Nephron progenitor cell (in vitro differentiated cells): ENCODE measurements around the gene TBC1D22A.

Source experiments
- DNase-seq: peaks from one replicate; pipeline ENCODE4 v3.0.0; 2021
- H3K27ac Mint-ChIP-seq: 2 replicates; pipeline ENCODE4 v1.8.0; 2021; ENCODE audit warnings: mild to moderate bottlenecking, moderate library complexity, mixed read lengths
- H3K27me3 Mint-ChIP-seq: 2 replicates; pipeline ENCODE4 v1.8.0; 2021; ENCODE audit warnings: mild to moderate bottlenecking, low read depth, mixed read lengths; ENCODE audit not compliant: poor library complexity
- H3K36me3 Mint-ChIP-seq: 2 replicates; pipeline ENCODE4 v1.8.0; 2021; ENCODE audit warnings: low read depth, mixed read lengths
- H3K4me1 Mint-ChIP-seq: 2 replicates; pipeline ENCODE4 v1.8.0; 2021; ENCODE audit warnings: mixed read lengths
- H3K4me3 Mint-ChIP-seq: 2 replicates; pipeline ENCODE4 v1.8.0; 2021; ENCODE audit warnings: mild to moderate bottlenecking, moderate library complexity, mixed read lengths
- H3K9me3 Mint-ChIP-seq: 2 replicates; pipeline ENCODE4 v1.8.0; 2021; ENCODE audit warnings: mild to moderate bottlenecking, moderate library complexity, mixed read lengths
- TF ChIP-seq, protein P1 (sequence below): fragments of 200-600 bp; sonication (generic); IDR thresholded peaks from 2 replicates; pipeline ENCODE4 v1.5.0; 2021; ENCODE audit warnings: antibody characterized with exemption

The TBC1D22A gene

DNA sequence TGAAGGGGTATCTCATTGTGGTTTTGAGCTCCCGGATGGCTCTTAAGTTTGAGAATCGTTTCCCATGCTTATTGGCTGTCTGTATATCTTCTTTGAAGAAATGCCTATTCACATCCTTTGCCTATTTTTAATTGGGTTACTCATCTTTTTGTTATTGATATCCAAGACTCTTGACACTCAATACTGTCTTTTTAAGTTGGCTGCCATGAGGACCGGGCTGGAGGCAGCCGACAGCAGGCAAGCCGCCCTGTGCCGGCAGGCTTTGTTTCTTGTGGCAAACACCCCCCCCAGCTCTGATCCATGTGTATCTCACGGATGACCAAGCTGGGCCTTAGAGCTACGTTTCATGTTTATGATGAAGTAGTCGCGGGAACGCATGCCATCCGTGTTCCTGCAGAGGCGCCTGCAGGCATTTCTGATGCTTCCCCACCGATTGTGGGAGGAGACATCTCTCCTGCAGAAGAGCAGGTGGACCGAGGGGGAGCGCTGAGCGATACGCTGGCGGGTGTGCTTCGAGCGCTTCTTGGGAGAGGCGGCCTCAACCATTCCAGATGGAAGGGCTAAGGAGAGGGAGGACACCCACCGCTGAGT, 95.8 kb downstream of the TBC1D22A start:
- DNase-seq: no peak
- H3K36me3 Mint-ChIP-seq: peaks cover 25% of the 10 kb centered on the region
- TF ChIP-seq, protein P1, sequence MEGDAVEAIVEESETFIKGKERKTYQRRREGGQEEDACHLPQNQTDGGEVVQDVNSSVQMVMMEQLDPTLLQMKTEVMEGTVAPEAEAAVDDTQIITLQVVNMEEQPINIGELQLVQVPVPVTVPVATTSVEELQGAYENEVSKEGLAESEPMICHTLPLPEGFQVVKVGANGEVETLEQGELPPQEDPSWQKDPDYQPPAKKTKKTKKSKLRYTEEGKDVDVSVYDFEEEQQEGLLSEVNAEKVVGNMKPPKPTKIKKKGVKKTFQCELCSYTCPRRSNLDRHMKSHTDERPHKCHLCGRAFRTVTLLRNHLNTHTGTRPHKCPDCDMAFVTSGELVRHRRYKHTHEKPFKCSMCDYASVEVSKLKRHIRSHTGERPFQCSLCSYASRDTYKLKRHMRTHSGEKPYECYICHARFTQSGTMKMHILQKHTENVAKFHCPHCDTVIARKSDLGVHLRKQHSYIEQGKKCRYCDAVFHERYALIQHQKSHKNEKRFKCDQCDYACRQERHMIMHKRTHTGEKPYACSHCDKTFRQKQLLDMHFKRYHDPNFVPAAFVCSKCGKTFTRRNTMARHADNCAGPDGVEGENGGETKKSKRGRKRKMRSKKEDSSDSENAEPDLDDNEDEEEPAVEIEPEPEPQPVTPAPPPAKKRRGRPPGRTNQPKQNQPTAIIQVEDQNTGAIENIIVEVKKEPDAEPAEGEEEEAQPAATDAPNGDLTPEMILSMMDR: no peak
- no peaks in the 10 kb centered on the region for H3K27me3 Mint-ChIP-seq
- H3K27ac Mint-ChIP-seq: no peak overlapping the region
- H3K9me3 Mint-ChIP-seq: peaks cover 15% of the 10 kb centered on the region
- H3K4me3 Mint-ChIP-seq: no peak overlapping the region
- peaks cover 28% of the 10 kb centered on the region for H3K4me1 Mint-ChIP-seq

DNA sequence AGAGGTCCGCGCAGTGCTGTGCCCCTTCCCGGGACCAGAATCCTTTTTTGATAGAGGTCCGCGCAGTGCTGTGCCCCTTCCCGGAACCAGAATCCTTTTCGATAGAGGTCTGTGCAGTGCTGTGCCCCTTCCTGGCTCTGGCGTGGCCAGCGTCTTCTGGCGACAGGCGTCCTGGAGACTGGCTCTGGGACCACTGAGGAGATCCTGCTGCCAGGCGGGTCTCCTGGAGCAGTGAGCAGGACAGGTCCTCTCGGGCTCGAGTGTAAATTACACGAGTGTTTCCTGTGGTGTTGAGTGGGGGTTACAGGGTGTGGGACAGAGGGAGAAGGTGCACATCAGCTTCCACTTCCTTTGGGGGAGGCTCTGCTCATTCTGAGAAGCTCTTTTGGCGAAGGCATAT, 98.1 kb downstream of the TBC1D22A start:
- TF ChIP-seq, protein P1: no peak
- Mint-ChIP-seq H3K27ac (no peak overlapping the region), H3K27me3 (no peaks in the 10 kb centered on the region), H3K36me3 (peaks cover 24% of the 10 kb centered on the region), H3K4me1 (peaks cover 7% of the 10 kb centered on the region), H3K9me3 (peaks cover 15% of the 10 kb centered on the region), H3K4me3 (no peak overlapping the region)
- no peak for DNase-seq

DNA sequence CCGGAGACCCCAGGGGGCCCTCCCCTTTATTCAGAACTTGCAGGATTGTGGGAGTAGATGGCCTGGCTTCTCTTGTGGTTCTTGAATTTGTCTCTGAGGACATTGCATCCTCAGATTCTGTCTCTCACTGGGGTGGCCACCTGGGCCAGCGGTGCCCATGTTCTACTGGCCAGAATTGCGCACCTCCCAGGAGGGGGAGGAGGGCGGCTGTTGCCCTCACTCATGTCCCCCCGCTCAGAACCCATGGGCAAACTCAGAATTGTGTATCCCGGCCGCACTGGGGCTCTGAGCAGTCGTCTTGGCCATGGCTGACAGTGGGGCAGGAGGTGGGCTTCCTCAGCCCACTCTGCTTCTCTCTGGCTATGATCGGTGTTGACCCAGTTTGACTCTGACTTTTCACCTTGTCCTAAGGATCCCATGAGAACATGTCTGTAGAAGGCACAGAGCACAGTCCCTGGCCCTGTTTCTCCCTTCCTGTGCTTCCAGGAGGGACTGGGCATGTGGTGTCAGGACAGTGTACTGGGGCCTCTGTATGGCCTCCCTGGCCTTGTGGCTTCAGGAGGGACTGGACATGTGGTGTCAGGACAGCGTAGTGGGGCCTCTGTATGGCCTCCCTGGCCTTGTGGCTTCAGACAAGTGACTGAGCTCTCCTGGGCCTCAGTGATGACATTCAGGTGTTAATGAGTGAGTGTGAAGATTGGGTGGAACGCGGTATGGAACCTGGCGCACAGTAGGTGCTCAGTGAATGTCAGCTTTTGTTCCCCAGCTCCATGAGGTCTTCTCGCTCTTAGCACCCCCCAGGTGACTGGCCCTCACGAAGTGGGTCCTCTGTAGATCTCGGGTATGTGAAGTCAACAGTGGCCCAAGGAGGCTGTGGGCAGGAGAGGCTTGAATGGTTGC, 99.3 kb downstream of the TBC1D22A start:
- H3K27me3 Mint-ChIP-seq: no peaks in the 10 kb centered on the region
- no peak overlapping the region for H3K4me3 Mint-ChIP-seq
- no peaks in the 10 kb centered on the region for H3K4me1 Mint-ChIP-seq
- no peak overlapping the region for H3K27ac Mint-ChIP-seq
- TF ChIP-seq, protein P1: no peak
- peaks cover 36% of the 10 kb centered on the region for H3K36me3 Mint-ChIP-seq
- DNase-seq: no peak
- peaks cover 17% of the 10 kb centered on the region for H3K9me3 Mint-ChIP-seq

DNA sequence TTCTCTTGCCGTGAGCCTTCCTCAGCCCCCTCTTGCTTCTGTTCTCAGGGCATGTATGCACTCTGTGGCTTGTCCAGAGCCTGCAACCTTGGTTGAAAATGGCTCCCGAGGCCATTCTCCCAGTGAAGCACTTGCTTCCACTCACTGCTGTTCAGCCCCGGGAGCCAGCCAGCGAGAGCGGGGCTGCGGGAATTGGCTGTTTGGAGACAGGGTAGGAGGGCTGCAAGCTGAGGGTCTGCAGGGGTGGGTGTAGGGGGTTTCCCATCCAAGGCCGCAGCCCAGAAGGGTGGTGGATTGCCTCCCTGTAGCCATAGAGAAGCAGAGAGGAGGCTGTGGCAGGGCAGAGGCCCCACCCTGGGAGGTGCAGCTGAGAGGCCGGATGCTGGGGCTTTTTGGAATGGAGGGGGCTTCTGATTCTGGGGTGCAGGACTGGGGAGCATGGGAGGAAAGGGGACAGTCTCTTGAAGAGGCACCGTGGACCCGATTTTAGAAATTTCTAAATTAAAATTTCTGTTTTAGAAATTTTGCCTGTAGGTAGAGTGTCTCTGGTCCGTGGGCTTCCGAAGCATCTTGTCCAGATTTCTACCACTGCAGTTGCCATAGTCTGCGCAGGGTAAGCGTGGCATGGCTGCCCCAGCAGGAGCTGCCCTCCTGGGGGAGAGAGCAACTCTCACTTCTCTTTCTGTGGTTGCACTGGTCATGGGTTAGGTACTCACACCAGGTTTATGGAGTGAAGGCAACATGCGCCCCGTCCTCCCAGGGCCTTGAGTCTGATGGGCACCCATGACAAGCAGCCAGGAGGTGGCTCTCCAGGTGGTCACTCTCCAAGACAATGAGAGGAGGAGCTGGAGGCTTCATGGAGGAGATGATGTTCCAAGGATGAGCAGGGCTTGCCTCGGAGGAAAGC, 100.2 kb downstream of the TBC1D22A start:
- Mint-ChIP-seq H3K4me1 (no peaks in the 10 kb centered on the region), H3K4me3 (no peak overlapping the region), H3K27ac (no peak overlapping the region), H3K27me3 (no peaks in the 10 kb centered on the region), H3K36me3 (peaks cover 40% of the 10 kb centered on the region), H3K9me3 (peaks cover 22% of the 10 kb centered on the region)
- TF ChIP-seq, protein P1: no peak
- DNase-seq: no peak

DNA sequence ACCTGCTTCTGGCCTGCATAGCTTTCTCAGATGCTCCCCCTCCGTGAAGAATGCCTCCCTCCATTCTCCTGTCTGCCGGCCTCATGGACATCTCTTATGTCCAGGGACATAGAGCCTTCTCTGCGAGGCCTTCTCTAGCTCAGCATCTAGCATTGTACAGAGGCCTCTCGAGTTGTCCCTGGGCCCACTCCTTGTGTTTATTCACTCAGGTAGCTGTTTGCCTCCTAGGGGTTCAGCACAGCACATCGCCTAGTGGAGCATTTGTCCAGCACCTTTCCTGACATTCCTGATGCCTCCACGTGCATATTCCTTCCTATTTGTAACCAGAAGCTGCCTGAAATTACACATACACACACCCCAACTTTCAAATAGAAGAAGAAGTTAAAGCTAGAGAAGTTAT, 101.3 kb downstream of the TBC1D22A start:
- H3K27ac Mint-ChIP-seq: no peak overlapping the region
- H3K27me3 Mint-ChIP-seq: no peaks in the 10 kb centered on the region
- H3K36me3 Mint-ChIP-seq: peaks cover 38% of the 10 kb centered on the region
- H3K4me1 Mint-ChIP-seq: peaks cover under 1% of the 10 kb centered on the region
- H3K4me3 Mint-ChIP-seq: no peak overlapping the region
- no peak for DNase-seq
- TF ChIP-seq, protein P1: no peak
- peaks cover 11% of the 10 kb centered on the region for H3K9me3 Mint-ChIP-seq
